ENCODE measurements around the gene KCNA2. TPM values are rescaled to one million over a fixed set of nuclear protein-coding genes. Genes with fewer than 3 reads are reported as not detected.

The KCNA2 gene
- total and polyA plus RNA-seq, 2 donors (not counting 1 experiment from before 2014, with no cell fraction given) = 0.39 to 0.59 TPM

DNA sequence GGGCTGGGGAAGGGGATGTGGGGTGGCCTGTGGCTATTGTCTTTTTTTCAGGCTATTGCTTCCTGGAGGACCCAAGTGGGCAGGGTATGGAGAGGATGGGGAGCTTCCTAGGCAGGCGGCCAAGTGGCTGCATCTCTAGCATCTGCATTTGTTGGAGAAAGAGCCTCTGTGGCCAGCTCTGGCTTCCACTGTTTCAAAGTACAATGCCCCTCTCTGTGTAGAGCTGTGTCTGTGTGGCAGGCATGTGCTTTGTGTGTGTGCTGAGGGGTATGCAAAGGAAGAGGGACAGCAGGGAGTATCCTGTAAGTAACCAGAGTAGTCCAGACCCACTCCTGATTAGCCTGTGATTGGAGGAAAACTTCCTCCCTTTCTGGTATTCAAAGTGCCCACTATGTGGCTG lies 40.6 kb downstream of the KCNA2 start:
- H4K20me1 ChIP-seq (ENCODE audit: control insufficient read depth, insufficient read depth, low read length, poor library complexity, severe bottlenecking) = no peaks in the 10 kb centered on the region
- H3K27ac Mint-ChIP-seq = no peak overlapping the region
- H3K27ac ChIP-seq (ENCODE audit: low read length in 2 of 2) = no peak overlapping the region
- H3K27me3 Mint-ChIP-seq = peaks cover 47% of the 10 kb centered on the region
- H3K9me3 ChIP-seq (ENCODE audit: control extremely low read depth in 1 of 3, control insufficient read depth in 2 of 3, insufficient read depth in 1 of 3, low read length in 2 of 3) = no peaks in the 10 kb centered on the region
- H3K4me2 ChIP-seq (replicated peaks; ENCODE audit: low read depth, low read length, poor library complexity, severe bottlenecking) = no peak overlapping the region
- H3K4me1 Mint-ChIP-seq = no peaks in the 10 kb centered on the region
- no peaks in the 10 kb centered on the region for H3K79me2 ChIP-seq (ENCODE audit: control insufficient read depth, insufficient read depth, low read length)
- CTCF ChIA-PET = no interaction called here
- intact Hi-C loops (cut with micrococcal nuclease) = no loop called here
- POLR2A ChIA-PET = no interaction called here
- H3K4me3 Mint-ChIP-seq = no peak overlapping the region
- H3K9me3 Mint-ChIP-seq (ENCODE audit: insufficient read depth) = no peaks in the 10 kb centered on the region
- H3K4me3 ChIP-seq (ENCODE audit: control extremely low read depth in 1 of 5, extremely low read depth in 1 of 5, insufficient read depth in 1 of 5, low read depth in 2 of 5, low read length in 4 of 5) = no peak overlapping the region
- ATAC-seq (ENCODE audit: low read depth) = no peak
- no peaks in the 10 kb centered on the region for H3K36me3 ChIP-seq (replicated peaks in 1 of 2; ENCODE audit: control extremely low read depth in 1 of 2, control insufficient read depth in 1 of 2, extremely low read depth in 1 of 2, insufficient read depth in 2 of 2, low read length in 1 of 2)
- no CpG with 5 or more reads among the region's 1 CpG for WGBS (ENCODE audit: insufficient coverage)
- TF ChIP-seq, protein P1, sequence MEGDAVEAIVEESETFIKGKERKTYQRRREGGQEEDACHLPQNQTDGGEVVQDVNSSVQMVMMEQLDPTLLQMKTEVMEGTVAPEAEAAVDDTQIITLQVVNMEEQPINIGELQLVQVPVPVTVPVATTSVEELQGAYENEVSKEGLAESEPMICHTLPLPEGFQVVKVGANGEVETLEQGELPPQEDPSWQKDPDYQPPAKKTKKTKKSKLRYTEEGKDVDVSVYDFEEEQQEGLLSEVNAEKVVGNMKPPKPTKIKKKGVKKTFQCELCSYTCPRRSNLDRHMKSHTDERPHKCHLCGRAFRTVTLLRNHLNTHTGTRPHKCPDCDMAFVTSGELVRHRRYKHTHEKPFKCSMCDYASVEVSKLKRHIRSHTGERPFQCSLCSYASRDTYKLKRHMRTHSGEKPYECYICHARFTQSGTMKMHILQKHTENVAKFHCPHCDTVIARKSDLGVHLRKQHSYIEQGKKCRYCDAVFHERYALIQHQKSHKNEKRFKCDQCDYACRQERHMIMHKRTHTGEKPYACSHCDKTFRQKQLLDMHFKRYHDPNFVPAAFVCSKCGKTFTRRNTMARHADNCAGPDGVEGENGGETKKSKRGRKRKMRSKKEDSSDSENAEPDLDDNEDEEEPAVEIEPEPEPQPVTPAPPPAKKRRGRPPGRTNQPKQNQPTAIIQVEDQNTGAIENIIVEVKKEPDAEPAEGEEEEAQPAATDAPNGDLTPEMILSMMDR (IDR thresholded peaks at IDR 0.05) = no peak
- TF ChIP-seq EZH2 (IDR thresholded peaks at IDR 0.05; ENCODE audit: borderline replicate concordance, insufficient read depth, low read depth, low read length, poor library complexity, severe bottlenecking) = no peak
- no peak for DNase-seq
- H3K27me3 ChIP-seq (replicated peaks in 1 of 4; ENCODE audit: control extremely low read depth in 1 of 4, control insufficient read depth in 3 of 4, insufficient read depth in 4 of 4, low read length in 3 of 4) = peaks cover 0 to 11% (median 0%) of the 10 kb centered on the region in 4 experiments
- no peak overlapping the region for H2AFZ ChIP-seq (ENCODE audit: insufficient read depth, low read depth, low read length, poor library complexity, severe bottlenecking)
- H3K4me1 ChIP-seq (ENCODE audit: control insufficient read depth in 2 of 2, insufficient read depth in 2 of 2, low read length in 2 of 2) = no peaks in the 10 kb centered on the region
- H3K9ac ChIP-seq (ENCODE audit: low read length) = no peak overlapping the region

DNA sequence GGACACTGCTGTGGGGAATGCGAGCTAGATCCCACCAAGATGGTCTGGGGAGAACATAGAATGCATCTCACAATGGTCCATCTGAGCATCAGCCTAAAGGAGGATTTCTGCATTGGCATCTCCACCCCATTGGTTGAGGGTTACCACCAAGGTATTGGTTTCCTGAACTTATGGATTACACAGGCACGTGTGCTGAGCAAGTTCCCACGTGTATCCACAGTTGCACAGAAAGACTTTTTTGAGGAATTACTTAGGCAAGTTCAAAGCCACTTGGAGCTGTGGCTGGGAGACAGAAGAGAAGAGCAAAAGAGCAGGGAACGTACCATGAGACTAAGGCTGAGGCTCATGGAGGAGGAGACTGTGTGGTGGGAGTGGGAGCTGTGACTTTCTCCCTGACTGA lies 43.1 kb downstream of the KCNA2 start:
- Histone ChIP-seq H3K4me2 (replicated peaks; ENCODE audit: low read depth, low read length, poor library complexity, severe bottlenecking) (no peak overlapping the region), H3K27ac (ENCODE audit: low read length in 2 of 2) (no peak overlapping the region), H4K20me1 (ENCODE audit: control insufficient read depth, insufficient read depth, low read length, poor library complexity, severe bottlenecking) (no peaks in the 10 kb centered on the region), H2AFZ (ENCODE audit: insufficient read depth, low read depth, low read length, poor library complexity, severe bottlenecking) (no peak overlapping the region), H3K9me3 (ENCODE audit: control extremely low read depth in 1 of 3, control insufficient read depth in 2 of 3, insufficient read depth in 1 of 3, low read length in 2 of 3) (no peaks in the 10 kb centered on the region), H3K27me3 (replicated peaks in 1 of 4; ENCODE audit: control extremely low read depth in 1 of 4, control insufficient read depth in 3 of 4, insufficient read depth in 4 of 4, low read length in 3 of 4) (peaks cover 0 to 13% (median 0%) of the 10 kb centered on the region in 4 experiments), H3K36me3 (replicated peaks in 1 of 2; ENCODE audit: control extremely low read depth in 1 of 2, control insufficient read depth in 1 of 2, extremely low read depth in 1 of 2, insufficient read depth in 2 of 2, low read length in 1 of 2) (no peaks in the 10 kb centered on the region), H3K9ac (ENCODE audit: low read length) (no peak overlapping the region), H3K79me2 (ENCODE audit: control insufficient read depth, insufficient read depth, low read length) (no peaks in the 10 kb centered on the region), H3K4me1 (ENCODE audit: control insufficient read depth in 2 of 2, insufficient read depth in 2 of 2, low read length in 2 of 2) (no peaks in the 10 kb centered on the region), H3K4me3 (ENCODE audit: control extremely low read depth in 1 of 5, extremely low read depth in 1 of 5, insufficient read depth in 1 of 5, low read depth in 2 of 5, low read length in 4 of 5) (no peak overlapping the region)
- ATAC-seq (ENCODE audit: low read depth) (no peak), DNase-seq (no peak)
- H3K27me3 Mint-ChIP-seq = peaks cover 52% of the 10 kb centered on the region
- no peaks in the 10 kb centered on the region for H3K4me1 Mint-ChIP-seq
- POLR2A ChIA-PET = no interaction called here
- no peak overlapping the region for H3K4me3 Mint-ChIP-seq
- intact Hi-C loops (cut with micrococcal nuclease) = no loop called here
- no peak for TF ChIP-seq EZH2 (IDR thresholded peaks at IDR 0.05; ENCODE audit: borderline replicate concordance, insufficient read depth, low read depth, low read length, poor library complexity, severe bottlenecking)
- TF ChIP-seq, protein P1 (IDR thresholded peaks at IDR 0.05) = no peak
- WGBS (ENCODE audit: insufficient coverage) = 85% methylated on average over 3 of the region's 4 CpGs
- CTCF ChIA-PET = interaction anchor here (0.5 to 1.4 kb wide), 4 partner anchors 203 to 451 kb away, joined by 3 read pairs; no protein-coding TSS in a partner anchor
- H3K27ac Mint-ChIP-seq = no peak overlapping the region
- no peaks in the 10 kb centered on the region for H3K9me3 Mint-ChIP-seq (ENCODE audit: insufficient read depth)

All from B cell (primary cell).